Chondrocyte (in vitro differentiated cells): ENCODE data around the gene CBX2. TPM values are rescaled to one million over a fixed set of nuclear protein-coding genes. Genes with fewer than 3 reads are reported as not detected.

Experiments used
- DNase-seq: peaks from one replicate; pipeline ENCODE4 v3.0.0; 2021; ENCODE audit warnings: mixed read lengths, low spot score
- H3K27ac Mint-ChIP-seq: one replicate; pipeline ENCODE4 v1.8.0; 2021; ENCODE audit warnings: mild to moderate bottlenecking, moderate library complexity, mixed read lengths; ENCODE audit not compliant: unreplicated experiment
- H3K27me3 Mint-ChIP-seq: 2 replicates; pipeline ENCODE4 v1.8.0; 2021; ENCODE audit warnings: low read depth, mixed read lengths
- H3K36me3 Mint-ChIP-seq: 2 replicates; pipeline ENCODE4 v1.8.0; 2021; ENCODE audit warnings: low read depth, mixed read lengths
- H3K4me1 Mint-ChIP-seq: 2 replicates; pipeline ENCODE4 v1.8.0; 2021; ENCODE audit warnings: low read depth, mild to moderate bottlenecking, mixed read lengths
- H3K4me3 Mint-ChIP-seq: one replicate; pipeline ENCODE4 v1.8.0; 2021; ENCODE audit warnings: mild to moderate bottlenecking, moderate library complexity, mixed read lengths; ENCODE audit not compliant: unreplicated experiment
- H3K9me3 Mint-ChIP-seq: 2 replicates; pipeline ENCODE4 v1.8.0; 2021; ENCODE audit warnings: low read depth, mixed read lengths
- CTCF ChIP-seq: fragments of 200-600 bp; sonication (generic); IDR thresholded peaks from 2 replicates; pipeline ENCODE4 v1.5.0; 2021; ENCODE audit warnings: antibody characterized with exemption, mild to moderate bottlenecking, moderate library complexity
- total RNA-seq: library from RNA; stranded (reverse); gene quantifications from 3 replicates; pipeline ENCODE4 v1.2.1, GENCODE V29; 2021

Gene CBX2
- total RNA-seq, 1 donor from 2014 or later: 4.9 TPM

DNA sequence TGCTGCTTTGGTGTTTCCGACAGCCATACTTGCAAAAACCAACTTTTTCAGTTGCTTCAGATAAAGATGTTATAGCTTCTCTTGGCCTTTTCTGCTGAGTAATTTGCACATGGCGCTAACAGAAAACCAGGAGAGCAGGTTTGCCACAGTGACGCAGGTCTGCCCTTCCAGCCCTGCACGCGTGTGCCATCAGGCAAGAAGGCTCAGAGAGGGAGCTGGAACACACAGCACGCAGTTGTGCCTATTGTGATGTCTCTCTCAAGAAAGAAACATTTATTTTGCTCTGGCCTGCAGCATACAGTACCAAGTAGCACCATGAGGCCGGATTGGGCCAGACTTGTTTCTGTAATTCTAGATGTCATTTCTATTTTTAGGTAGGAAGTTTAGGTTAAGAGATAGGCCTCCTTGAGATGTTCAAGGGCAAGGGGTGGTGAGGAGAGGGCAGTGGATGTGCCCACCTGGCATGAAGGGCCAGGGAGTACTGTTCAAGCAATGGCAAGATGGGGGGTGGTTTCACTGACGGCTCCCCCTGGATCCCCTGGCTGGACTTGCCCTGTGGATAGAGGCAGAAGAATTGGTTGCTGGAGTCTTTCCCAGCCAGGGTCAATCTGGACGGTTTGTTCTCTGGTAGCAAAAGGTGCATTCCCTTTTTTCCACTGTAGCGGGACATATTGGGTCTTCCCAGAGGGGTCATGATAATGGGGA is 1.9 kb downstream of the CBX2 start:
- Mint-ChIP-seq H3K27me3 (peaks cover 5% of the 10 kb centered on the region), H3K4me3 (no peak overlapping the region), H3K9me3 (no peaks in the 10 kb centered on the region), H3K36me3 (peaks cover 1% of the 10 kb centered on the region), H3K27ac (no peak overlapping the region), H3K4me1 (peaks cover 15% of the 10 kb centered on the region)
- peak; percentile 28 for DNase-seq
- TF ChIP-seq CTCF: no peak

DNA sequence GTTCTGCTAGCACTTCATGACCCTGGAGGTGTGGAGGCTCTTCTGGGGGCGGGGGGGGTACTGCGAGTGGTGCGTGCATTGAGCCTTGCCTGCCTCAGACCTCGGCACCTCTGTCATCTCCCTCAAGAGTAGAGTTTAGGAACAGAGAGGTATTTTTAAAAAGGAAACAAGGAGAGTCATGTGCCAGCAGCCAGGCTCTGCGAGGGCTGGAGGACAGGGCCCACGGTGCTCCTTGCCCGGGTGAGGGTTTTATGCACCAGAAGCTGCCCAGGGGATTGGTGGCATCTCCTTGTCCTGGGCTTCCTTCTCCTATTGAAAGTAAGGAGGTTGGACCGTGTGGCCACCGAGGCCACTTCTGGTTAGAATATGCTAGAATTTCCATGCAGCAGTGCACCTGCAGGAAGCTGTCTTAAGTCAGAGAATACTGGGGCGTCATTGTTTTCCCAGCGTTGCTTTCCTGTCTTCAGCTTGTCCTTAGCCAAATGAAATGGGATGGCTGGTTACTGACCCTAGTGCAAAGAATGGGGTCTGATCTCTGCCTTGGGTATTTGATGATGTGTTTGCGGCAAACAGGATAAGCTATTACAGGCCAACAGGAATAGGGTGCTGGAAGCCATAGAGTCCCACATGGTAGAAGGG is 3.2 kb downstream of the CBX2 start:
- DNase-seq: peak; percentile 58
- Mint-ChIP-seq H3K27ac (no peak overlapping the region), H3K9me3 (no peaks in the 10 kb centered on the region), H3K4me1 (peaks cover 15% of the 10 kb centered on the region), H3K4me3 (no peak overlapping the region), H3K36me3 (peaks cover 4% of the 10 kb centered on the region), H3K27me3 (peaks cover 4% of the 10 kb centered on the region)
- TF ChIP-seq CTCF: no peak

DNA sequence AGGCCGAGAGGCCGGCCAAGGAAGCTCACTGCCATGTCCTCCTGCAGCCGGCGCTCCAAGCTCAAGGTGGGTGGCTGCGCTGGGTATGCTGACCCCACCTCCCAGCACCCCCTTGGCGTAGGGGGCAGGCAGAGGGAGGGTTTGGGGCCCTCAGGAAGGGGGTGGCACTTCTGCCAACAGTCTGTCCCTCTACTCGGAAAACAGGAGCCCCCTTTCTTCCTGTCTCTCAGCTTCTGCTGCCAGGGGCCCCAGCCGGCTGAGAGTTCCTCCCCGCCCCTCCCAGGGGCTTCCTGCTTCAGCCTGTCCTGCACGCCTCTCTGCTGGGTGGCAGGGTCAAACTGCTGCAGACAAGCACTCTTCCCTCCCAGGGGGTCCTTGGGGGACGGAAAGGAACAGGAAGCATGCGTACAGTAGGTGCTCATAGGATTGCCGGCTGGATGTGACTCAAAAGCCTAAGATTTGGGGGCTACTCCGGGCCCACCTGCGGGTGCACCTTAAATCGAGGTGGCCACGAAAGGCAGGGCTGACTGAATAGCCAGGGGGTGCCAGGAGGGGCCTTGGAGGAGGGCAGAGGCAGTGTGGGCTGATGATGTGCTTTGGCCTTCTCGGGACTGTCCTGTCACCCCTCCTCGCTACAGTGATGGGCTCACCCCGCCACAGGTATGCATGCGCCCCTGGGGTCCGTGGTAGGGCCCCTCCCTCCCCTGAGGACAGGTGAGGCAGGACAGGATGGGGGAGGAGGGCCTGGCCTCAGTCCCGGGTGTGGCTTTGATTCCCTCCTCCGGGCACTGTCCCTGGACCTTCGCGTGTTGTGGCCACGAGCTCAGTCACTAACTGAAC is 4.0 kb downstream of the CBX2 start:
- peaks cover 4% of the 10 kb centered on the region for H3K36me3 Mint-ChIP-seq
- no peak for TF ChIP-seq CTCF
- H3K27me3 Mint-ChIP-seq: peaks cover 4% of the 10 kb centered on the region
- peaks cover 11% of the 10 kb centered on the region for H3K4me1 Mint-ChIP-seq
- H3K9me3 Mint-ChIP-seq: no peaks in the 10 kb centered on the region
- DNase-seq: peak; percentile 68
- H3K27ac Mint-ChIP-seq: no peak overlapping the region
- no peak overlapping the region for H3K4me3 Mint-ChIP-seq

DNA sequence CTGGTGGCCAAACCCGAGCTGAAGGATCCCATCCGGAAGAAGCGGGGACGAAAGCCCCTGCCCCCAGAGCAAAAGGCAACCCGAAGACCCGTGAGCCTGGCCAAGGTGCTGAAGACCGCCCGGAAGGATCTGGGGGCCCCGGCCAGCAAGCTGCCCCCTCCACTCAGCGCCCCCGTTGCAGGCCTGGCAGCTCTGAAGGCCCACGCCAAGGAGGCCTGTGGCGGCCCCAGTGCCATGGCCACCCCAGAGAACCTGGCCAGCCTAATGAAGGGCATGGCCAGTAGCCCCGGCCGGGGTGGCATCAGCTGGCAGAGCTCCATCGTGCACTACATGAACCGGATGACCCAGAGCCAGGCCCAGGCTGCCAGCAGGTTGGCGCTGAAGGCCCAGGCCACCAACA is 5.9 kb downstream of the CBX2 start:
- TF ChIP-seq CTCF: no peak
- Mint-ChIP-seq H3K27ac (no peak overlapping the region), H3K4me1 (peaks cover 3% of the 10 kb centered on the region), H3K27me3 (peaks cover 13% of the 10 kb centered on the region), H3K9me3 (no peaks in the 10 kb centered on the region), H3K4me3 (no peak overlapping the region), H3K36me3 (peaks cover 4% of the 10 kb centered on the region)
- DNase-seq: peak; percentile 79

GRCh38 chr17:79784353-79785016 is 6.5 kb downstream of the CBX2 start:
- peaks cover 3% of the 10 kb centered on the region for H3K4me1 Mint-ChIP-seq
- H3K9me3 Mint-ChIP-seq: no peaks in the 10 kb centered on the region
- no peak overlapping the region for H3K4me3 Mint-ChIP-seq
- TF ChIP-seq CTCF: no peak
- peaks cover 4% of the 10 kb centered on the region for H3K36me3 Mint-ChIP-seq
- peak; percentile 86 for DNase-seq
- H3K27ac Mint-ChIP-seq: no peak overlapping the region
- peaks cover 17% of the 10 kb centered on the region for H3K27me3 Mint-ChIP-seq
